ENCODE data around the gene RABEPK.
"Not testable (repeated sequence)": the region's sequence is repeated elsewhere in the genome, so short reads cannot be mapped to it uniquely, and the experiment has no call there.

Gene RABEPK

GRCh38 chr9:125195591-125195990, 4.8 kb upstream of the RABEPK start:
- DNase-seq (ENCODE audit: low read depth), result not testable (repeated sequence)

GRCh38 chr9:125202846-125203618, 2.7 kb downstream of the RABEPK start:
- DNase-seq (ENCODE audit: low read depth), result no peak

GRCh38 chr9:125204477-125204876, 4.1 kb downstream of the RABEPK start:
- DNase-seq (ENCODE audit: low read depth), result no peak

- DNase-seq (ENCODE audit: low read depth), result no peak
These were observed 13.8 kb downstream of the RABEPK start for GRCh38 chr9:125214186-125214585.

- DNase-seq (ENCODE audit: low read depth), result no peak
These were observed 18.3 kb downstream of the RABEPK start for GRCh38 chr9:125218621-125219020.

- not testable (repeated sequence) for DNase-seq (ENCODE audit: low read depth)
These were observed 24.5 kb downstream of the RABEPK start for GRCh38 chr9:125224858-125225257.

GRCh38 chr9:125227761-125228160, 27.4 kb downstream of the RABEPK start:
- no peak for DNase-seq (ENCODE audit: low read depth)

GRCh38 chr9:125233678-125234077, 33.3 kb downstream of the RABEPK start:
- no peak for DNase-seq (ENCODE audit: low read depth)

GRCh38 chr9:125234099-125234498, 33.8 kb downstream of the RABEPK start:
- DNase-seq (ENCODE audit: low read depth), result not testable (repeated sequence)

- no peak for DNase-seq (ENCODE audit: low read depth)
These were observed 35.6 kb downstream of the RABEPK start for GRCh38 chr9:125235804-125236519.

- not testable (repeated sequence) for DNase-seq (ENCODE audit: low read depth)
These were observed 36.3 kb downstream of the RABEPK start for GRCh38 chr9:125236520-125237159.

- DNase-seq (ENCODE audit: low read depth), result no peak
These were observed 38.0 kb downstream of the RABEPK start for GRCh38 chr9:125238127-125238914.

- DNase-seq (ENCODE audit: low read depth), result no peak
These were observed 38.6 kb downstream of the RABEPK start for GRCh38 chr9:125238915-125239446.

- DNase-seq (ENCODE audit: low read depth), result no peak
These were observed 39.6 kb downstream of the RABEPK start for GRCh38 chr9:125239631-125240597.

GRCh38 chr9:125240649-125240999, 40.3 kb downstream of the RABEPK start:
- peak; percentile 31 for DNase-seq (ENCODE audit: low read depth)

- DNase-seq (ENCODE audit: low read depth), result peak; percentile 99
These were observed 40.9 kb downstream of the RABEPK start, which contains the start of gene HSPA5 for GRCh38 chr9:125241000-125241862. Gene HSPA5 (minus strand): TSS chr9:125241343. CDS start chr9:125241126, 217 bp downstream.

GRCh38 chr9:125241863-125242739, 41.8 kb downstream of the RABEPK start:
- DNase-seq (ENCODE audit: low read depth), result no peak

- no peak for DNase-seq (ENCODE audit: low read depth)
These were observed 43.5 kb downstream of the RABEPK start for GRCh38 chr9:125243792-125244260.

Measured in activated T-cell treated with anti-CD3 and anti-CD28 coated beads for 24 hours (primary cell).